ENCODE results near the gene PCCB.
"Not testable (repeated sequence)": the region's sequence is repeated elsewhere in the genome, so short reads cannot be mapped to it uniquely, and the experiment has no call there.

The PCCB gene

DNA sequence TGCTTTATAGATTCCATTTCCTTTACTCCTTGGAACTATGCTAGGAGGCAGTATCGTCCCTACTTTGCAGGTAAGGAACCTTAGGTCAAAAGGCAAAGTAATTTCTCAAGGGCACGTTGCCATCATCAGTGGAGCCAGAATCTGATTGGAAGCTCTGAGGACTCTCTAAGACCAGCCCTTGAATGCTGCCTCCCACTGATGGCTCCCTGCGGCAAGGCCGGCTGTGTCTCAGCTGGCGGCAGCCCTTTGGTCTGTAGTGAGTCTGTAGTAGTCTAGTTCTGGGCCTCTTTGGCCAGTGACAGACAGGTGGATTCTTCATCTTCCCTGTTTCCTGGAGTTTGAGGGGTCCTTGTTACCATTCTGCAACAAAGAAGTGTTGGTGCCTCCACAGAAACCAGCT lies 76.2 kb downstream of the PCCB start:
- no peak for DNase-seq (ENCODE audit: low read depth in 2 of 2)

DNA sequence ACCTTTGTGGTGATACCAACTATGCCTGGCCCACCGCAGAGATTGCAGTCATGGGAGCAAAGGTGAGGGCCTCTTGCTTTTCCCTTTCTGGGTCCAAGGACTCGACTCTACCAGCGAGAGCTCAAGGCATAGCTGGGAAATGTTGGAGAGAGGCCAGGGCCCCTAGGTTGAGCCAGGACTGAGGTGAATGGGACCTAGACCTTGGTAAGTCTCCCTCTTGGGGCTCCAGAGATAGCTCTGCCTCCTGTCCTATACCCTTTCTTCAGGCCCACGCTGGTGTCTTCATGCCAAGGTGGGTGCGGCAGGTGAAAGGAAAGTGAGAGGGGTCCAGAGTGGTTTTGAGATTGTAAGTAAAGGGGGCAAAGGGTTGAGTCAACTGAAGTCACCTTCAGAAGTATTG lies 77.5 kb downstream of the PCCB start:
- DNase-seq (ENCODE audit: low read depth in 2 of 2) = no peak

DNA sequence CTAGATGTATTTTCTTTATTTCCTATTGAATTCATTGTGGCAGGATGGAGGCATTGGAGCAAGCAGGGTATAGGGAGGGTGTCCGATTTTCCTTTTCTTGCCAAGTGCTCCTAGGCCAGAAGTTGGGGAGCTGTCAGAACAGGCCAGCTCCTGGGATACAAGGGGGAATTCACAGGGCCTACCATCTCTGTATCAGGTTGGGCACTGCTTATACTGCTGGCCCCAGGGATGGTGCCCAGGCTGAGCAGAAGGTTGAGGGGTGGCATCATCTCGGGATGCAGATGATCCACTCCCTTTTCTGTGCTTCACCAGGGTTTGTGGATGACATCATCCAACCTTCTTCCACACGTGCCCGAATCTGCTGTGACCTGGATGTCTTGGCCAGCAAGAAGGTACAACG lies 79.5 kb downstream of the PCCB start:
- no peak for DNase-seq (ENCODE audit: low read depth in 2 of 2)

DNA sequence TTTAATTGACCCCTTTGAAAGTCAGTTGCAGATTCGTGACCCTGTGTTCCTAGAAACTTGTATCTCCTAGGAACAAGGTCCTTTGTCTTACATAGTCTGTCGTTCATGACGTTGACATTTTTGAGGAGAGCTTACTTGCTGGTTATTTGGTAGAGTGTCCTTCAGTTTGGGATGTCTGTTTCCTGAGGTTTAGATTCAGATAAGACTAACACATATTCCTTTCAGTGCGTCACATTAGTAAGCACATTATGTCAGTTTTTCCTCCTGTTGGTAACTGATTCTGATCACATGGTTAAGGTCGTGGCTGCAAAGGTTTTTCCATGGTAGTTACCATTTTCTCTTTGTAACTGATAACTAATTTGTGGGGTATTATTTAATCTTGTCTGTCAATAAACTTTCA lies 80.8 kb downstream of the PCCB start:
- no peak for DNase-seq (ENCODE audit: low read depth in 2 of 2)

DNA sequence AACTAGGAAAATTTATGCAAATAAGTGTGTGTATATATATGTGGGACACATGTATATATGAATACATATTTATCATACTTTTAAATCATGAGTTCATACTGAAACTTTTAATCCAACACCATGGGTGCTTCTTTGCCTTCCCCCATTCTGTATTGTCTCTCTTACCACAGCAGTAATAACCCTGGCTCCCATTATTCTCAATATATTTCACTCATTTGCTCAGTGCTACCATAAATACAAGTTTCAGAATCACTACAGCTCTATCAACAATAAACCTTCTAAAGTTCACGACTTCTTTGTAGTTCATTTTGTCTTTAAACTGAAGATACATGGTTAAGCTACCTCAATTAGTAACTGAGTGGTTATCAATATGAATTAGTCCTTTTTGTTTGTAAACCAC lies 82.2 kb downstream of the PCCB start:
- no peak for DNase-seq (ENCODE audit: low read depth in 2 of 2)

DNA sequence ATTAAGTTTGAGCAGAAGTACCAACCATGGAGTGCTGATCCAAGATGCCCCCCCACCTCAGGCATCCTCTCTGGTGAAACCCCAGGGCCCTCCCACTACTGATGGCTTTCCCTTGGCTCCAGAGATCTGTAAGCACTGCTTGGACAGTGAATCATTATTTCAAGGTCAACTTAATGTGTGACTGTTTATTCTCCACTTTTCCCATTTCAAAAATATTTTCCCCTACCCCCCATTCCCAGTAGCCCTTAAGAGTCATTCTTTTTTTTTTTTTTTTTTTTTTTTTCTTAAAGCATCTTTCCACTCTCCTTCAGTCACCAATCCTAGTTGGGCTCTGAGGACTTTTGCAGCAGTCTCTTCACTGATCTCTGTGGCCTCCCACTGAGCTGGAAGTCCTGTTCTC lies 82.6 kb downstream of the PCCB start:
- DNase-seq (ENCODE audit: low read depth in 2 of 2) = no peak

DNA sequence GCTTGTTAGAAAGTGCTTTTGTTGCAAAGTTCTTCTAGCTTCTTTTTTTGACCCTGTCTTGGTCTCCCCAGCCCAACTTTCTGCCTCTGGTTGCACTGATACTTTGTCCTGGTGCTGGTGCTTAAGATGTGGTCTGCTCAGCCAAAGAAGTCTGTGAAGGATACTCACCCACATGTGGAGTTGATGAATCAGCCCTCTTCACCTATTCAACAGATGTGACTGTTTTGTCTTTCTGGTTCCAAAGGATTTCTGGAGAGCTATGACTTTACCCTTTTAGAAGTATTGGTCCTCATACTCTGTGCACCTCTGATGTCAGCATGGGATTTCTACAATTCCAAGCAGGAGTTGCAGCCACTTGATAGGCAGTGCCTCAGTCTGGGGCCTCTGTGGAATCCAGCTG lies 84.1 kb downstream of the PCCB start:
- no peak for DNase-seq (ENCODE audit: low read depth in 2 of 2)

DNA sequence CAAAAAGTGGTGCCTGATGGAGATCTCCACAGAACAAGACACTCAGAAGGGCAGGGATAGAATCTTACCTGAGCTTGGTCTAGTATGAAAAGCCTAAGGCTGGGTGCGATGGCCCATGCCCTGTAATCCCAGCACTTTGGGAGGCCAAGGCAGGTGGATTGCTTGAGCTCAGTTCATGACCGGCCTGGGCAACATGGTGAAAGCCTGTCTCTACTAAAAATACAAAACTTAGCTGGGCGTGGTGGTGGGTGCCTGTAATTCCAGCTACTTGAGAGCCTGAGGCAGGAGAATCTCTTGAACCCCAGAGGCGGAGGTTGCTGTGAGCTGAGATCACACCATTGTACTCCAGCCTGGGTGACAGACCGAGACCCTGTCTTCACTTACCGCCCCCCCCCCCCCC lies 84.6 kb downstream of the PCCB start:
- DNase-seq (ENCODE audit: low read depth in 2 of 2) = not testable (repeated sequence)

DNA sequence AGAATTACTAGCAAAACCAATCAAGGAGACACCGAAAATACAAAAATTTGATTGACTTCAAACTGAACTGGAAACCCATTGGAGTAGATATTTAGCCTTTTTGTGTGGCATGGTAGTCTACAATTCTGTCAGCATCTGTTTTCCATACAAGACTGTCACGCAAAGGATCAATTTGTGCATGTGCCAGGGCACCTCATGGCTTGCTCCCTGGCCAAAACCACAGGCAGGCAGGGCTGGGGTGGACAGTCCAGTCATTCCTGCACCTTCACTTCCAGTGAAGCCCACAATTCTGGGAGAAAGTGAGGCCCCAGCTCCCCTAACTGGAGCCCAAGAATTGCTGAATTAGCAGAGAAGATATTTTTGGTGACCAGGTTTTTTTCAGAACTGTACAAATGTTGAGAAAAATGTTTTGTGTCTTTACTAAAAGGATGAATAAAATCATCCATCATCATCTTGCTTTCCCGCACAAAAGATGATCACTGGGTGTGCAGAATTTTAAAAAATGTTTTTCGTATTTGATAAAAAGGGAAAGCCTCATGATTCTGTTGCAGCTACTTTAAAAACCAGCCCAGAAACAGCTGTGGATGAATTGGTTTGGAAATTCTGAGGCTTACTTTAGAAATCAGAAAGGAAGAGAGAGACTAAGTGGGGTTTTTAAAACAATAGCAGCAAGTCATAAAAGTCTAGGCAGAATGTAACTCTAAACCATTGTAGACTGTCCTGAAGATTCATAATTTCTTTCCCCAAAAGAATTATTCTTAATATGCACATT lies 86.4 kb downstream of the PCCB start:
- no peak for DNase-seq (ENCODE audit: low read depth in 2 of 2)

DNA sequence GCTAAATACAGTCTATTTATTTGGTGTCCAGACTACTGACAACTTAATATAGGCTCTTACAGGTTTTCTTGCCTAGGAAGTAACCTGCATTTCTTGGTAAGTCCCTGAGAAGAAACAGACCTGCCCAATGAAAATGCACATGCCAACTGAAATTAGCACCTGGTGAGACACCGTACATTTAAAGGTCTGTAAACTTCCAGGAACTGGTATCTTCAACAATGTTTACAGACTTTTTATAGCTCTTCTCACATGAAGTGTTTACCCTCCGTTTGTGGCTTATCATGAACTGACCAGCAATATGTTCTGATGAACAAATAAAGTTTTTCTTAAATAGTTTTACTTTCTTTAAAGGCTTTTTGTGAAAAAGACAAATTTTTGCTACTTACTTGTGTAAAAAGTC lies 93.3 kb downstream of the PCCB start:
- no peak for DNase-seq (ENCODE audit: low read depth in 2 of 2)

DNA sequence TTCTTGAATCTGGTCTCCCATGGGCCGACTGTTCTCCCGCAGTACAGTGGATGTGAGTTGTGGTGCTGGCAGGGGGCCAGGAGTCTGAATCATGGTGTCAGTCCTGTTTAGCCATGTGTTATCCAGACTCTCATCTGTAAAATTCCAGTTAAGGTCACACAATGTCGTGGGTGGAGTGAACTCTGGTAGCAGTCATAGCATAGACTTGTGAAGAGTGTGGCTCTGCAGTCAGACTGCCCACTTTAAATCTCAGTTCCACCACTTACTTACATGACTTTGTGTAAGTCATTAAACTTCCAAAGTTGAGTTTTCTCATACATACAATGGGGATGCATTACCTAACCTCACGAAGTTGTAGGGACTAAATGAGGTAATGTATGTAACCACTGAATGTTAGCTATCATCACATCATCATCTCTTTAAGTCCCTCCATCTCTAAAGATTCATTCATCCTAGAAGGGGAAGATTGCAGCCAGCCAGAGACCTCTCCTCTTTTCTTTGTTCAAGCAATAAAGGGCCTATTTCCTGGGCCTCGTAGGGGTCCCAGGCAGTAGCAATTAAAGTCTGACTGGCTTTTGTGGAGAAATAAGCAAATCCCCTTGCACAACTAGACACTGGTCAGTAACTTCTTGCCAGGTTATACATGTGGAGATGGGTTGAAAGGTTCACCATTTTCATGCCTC lies 93.9 kb downstream of the PCCB start:
- no peak for DNase-seq (ENCODE audit: low read depth in 2 of 2)

DNA sequence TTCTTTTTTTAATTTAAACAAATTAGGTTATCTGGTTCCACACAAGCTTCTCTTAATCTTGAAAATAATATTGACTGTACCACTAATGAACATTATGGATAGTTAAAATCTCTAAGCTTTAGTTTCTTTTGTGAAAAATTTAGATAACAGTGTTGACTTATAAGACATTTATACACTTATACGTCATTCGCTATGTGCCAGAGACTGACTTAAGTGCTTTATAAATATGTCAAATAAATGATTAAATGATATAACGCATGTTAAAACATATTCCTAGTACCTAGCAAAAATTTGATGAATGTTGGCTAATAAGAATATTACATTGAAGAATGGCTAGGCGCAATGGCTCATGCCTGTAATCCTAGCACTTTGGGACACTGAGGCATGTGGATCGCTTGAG lies 96.3 kb downstream of the PCCB start:
- no peak for DNase-seq (ENCODE audit: low read depth in 2 of 2)

DNA sequence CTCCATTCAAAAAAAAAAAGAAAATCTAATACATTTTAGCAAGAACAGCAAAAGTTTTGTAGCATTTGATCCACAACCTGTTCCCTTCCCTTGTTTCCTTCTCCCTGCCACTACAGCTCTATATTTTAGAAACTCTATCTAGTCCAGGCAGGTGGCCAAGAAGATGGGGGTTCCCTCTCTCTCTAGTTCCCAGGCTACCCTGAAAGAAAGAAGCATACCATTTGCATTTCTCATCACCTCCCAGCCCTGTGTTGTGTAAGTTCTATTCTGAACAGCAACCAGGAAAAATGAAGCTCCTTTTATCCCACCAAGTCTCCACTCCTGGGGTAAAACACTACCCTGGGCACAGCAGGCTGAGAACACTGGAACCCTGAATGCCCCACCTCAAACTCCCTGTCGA lies 100.0 kb downstream of the PCCB start:
- DNase-seq (ENCODE audit: low read depth in 2 of 2) = no peak

DNA sequence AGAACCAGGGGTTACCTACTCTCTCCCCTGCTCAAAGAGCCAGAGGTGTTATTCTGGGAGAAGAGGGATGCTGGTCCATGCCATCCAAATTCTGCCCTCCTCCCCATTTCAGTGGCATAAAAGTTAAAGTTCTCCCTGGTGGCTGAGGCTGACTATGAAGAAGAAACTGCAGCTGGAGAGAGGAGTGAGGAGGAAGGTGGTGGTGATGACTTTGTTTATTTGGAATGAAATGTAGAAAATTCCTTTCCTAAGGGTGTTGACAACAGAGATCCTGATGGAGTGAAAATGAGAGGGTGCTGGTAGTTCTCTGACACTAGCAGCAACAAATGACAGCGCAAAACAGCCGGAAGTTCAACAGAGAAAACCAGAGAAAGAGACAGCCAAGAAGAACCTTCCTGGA lies 100.4 kb downstream of the PCCB start:
- no peak for DNase-seq (ENCODE audit: low read depth in 2 of 2)

DNA sequence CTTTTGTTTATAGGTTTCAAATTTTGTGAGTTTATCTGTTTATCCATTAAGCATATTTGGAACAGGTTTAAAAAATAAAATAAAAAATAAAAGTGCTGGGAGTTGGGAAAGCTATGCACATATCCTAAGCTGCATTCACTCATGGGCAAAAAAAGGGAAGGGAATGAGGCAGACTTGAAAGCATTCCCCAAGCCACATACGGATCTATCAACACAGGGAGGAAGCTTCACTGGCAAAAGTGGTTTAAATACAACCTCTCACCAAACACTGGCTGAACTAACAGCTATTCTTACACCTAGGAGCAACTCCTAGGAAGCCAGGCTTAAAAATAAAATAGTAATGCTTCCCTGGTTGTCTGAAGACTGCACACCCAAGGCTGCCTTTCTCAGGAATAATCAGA lies 101.2 kb downstream of the PCCB start:
- DNase-seq (ENCODE audit: low read depth in 2 of 2) = no peak

DNA sequence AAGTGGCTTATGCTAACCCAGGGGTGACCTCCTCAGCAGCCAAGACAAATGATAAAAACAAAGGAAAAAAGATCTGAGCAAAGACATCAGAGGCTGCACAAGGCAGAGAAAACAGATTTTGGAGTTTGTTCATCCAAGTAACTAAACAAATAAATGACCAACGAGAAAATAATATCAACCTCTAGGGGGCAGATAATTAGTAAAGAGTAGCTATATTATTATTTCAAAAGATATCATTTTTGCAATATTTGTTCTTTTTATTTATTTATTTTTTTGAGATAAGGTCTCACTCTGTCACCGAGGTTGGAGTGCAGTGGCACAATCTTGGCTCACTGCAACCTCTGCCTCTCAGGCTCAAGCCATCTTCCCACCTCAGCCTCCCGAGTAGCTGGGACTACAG lies 101.8 kb downstream of the PCCB start:
- no peak for DNase-seq (ENCODE audit: low read depth in 2 of 2)

DNA sequence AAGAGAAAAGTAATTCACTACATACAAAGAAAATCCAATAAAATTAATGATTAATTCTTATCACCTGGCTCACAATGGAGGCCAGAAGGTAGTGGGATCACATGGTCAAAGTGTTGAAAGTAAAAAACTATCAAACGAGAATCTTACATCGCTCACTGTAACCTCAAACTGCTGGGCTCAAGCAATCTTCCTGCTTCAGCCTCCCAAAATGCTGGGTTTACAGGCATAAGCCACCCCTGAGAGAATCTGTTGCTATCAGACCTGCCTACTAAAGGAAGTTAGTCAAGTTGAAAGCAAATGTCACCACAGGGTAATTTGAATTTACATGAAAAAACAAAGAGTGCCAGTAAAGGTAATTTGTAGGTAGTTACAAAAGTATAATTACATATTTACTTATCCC lies 103.3 kb downstream of the PCCB start:
- DNase-seq (ENCODE audit: low read depth in 2 of 2) = no peak

DNA sequence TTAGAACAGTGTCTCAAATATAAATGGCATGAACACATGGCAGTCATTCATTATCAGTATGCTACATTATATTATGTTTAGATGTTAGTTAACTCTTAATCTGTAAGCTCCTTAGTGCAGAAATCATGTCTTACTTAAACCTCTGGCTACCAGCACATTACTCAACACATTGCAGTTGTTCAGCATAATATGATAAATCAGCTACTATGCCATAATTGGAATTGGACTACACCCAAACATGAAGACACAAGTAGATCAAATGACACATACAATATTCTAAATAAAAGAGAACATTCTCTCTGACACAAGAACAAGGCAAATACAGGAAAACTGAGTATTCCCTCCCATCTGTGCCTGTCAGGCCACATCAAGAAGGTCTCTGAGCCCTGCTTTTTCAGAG lies 116.1 kb downstream of the PCCB start:
- DNase-seq (ENCODE audit: low read depth in 2 of 2) = no peak

DNA sequence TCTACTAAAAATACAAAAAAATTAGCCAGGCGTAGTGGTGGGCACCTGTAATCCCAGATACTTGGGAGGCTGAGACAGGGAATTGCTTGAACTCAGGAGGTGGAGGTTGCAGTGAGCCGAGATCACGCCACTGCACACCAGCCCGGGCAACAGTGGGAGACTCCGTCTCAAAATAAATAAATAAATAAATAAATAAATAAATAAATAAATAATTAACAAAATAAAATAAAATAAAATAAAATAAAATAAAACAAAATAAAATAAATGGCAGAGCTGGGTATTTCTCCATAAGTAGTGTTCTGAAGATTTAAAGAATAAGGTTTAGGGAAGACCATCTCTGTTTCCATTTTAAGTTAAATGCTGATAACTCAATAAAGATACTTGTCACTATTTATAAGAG lies 125.7 kb downstream of the PCCB start:
- DNase-seq (ENCODE audit: low read depth in 2 of 2) = not testable (repeated sequence)

DNA sequence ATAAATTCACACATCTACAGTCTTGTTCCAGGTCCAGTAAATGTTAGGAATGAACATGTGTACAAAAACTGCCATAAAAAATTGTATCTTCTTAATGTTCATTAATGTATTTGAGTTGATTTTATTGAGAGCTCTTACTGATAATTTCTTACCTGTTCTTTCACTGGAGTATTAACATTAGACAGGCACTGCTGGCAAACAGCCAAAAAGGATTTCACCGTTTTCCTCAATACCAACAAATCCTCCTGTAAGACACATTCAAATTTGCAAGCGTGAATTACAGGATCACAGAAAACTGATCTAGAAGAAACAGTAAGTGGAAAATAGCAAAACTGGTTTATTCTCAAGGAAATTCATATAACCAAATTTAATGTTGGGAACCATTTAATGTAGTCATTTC lies 127.4 kb downstream of the PCCB start:
- no peak for DNase-seq (ENCODE audit: low read depth in 2 of 2)

DNA sequence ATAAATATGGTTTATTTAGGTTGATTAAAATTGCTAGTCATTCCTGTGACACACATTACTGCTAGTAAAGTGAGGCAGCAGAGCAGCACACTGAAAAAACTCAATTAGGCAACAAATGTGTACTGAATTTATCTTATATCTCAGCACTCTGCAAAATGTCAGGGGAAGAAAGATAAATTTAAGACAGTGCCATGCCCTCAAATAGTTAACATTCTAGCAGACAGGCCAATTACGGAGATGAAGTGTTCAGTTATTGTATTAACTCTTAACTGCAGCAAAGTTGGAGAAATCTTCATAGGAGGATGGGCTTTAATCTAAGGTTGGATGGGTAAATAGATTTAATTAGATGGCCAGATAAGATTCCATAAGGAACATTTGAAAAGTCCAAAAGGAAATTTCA lies 127.9 kb downstream of the PCCB start:
- no peak for DNase-seq (ENCODE audit: low read depth in 2 of 2)
